Left lung (tissue), 10 donors: Measurements from ENCODE around the gene WIZ. TPM values are rescaled to one million over a fixed set of nuclear protein-coding genes. Genes with fewer than 3 reads are reported as not detected.

Experiments used
- ATAC-seq: fragments of 200-7000 bp; cut with Tn5 transposase; one replicate; pipeline ENCODE4 v1.9.1; 2020; ENCODE audit warnings: moderate library complexity
- DNase-seq, 4 donors: peaks; one replicate each; pipeline ENCODE4 v3.0.0-alpha.2; 2013 to 2020
- H3K27ac ChIP-seq, 2 donors: fragments of 200-600 bp; sonication (generic) in 1 of 2; one replicate each; pipeline versions ENCODE4 v1.5.0 to v1.8.0; 2020 to 2021
- H3K27me3 ChIP-seq, 2 donors: fragments of 200-600 bp; sonication (generic) in 1 of 2; one replicate each; pipeline versions ENCODE4 v1.5.0 to v1.8.0; 2020 to 2021
- H3K36me3 ChIP-seq, 2 donors: fragments of 200-600 bp; sonication (generic) in 1 of 2; one replicate each; pipeline versions ENCODE4 v1.5.0 to v1.8.0; 2020 to 2021
- H3K4me1 ChIP-seq, 2 donors: fragments of 200-600 bp; one replicate each; pipeline ENCODE4 v1.8.0; 2021
- H3K4me3 ChIP-seq, 2 donors: fragments of 200-600 bp; sonication (generic) in 1 of 2; one replicate each; pipeline versions ENCODE4 v1.5.0 to v1.8.0; 2020 to 2021; ENCODE audit warnings: mild to moderate bottlenecking in 1 of 2
- H3K9me3 ChIP-seq, 2 donors: fragments of 200-600 bp; sonication (generic) in 1 of 2; one replicate each; pipeline versions ENCODE4 v1.5.0 to v1.8.0; 2020 to 2021
- intact Hi-C, 2 donors: fragments of 100-400 bp; cut with DNase I; formaldehyde crosslinking; loops; one replicate each; pipeline versions ENCODE4 v1.11.2 to v1.14.2; 2022
- polyA plus RNA-seq, 6 donors: library from polyadenylated mRNA; unstranded; fragments of 120-200 nt; gene quantifications; one replicate each; pipeline ENCODE4 v1.2.1, GENCODE V29; 2013; ENCODE audit not compliant: insufficient read length in 6 of 6
- total RNA-seq, 2 donors: library from RNA; stranded (reverse); fragmentation: NEBNext Ultra II Directional; extraction: Animal tissue kit (Norgen Biotek cat#: 25700); gene quantifications; one replicate each; pipeline ENCODE4 v1.2.1, GENCODE V29; 2021
- TF ChIP-seq, protein P1 (sequence below), 2 donors: fragments of 200-600 bp; sonication (generic) in 1 of 2; IDR thresholded peaks; one replicate each; pipeline versions ENCODE4 v1.5.0 to v1.8.0; 2021; ENCODE audit warnings: antibody characterized with exemption in 2 of 2
- donor health status: DM: no; HTN: yes; CAD: no.
- donor health status: DM: no; HTN: no; CAD: no.

Gene WIZ
- total and polyA plus RNA-seq, 8 donors = 21.5 to 36.4 (median 29.7) TPM

DNA sequence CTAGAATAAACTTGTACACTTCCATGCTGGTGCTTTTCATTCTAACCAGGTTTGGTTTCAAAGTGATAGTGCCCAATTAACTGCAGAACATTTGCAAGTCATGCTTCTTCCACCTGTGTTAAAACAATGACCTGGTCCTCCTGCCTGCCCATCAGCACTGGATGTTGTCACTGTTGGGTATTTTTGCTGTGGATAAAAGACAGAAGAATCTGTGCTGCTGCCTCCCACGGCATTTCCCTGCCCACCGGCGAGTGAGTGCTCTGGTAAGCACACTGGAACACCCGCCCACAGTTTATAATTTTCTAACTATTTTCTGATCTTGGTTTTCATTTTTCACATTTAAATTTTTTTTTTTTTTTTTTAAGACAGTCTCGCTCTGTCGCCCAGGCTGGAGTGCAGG lies 67.9 kb downstream of the WIZ start:
- TF ChIP-seq, protein P1, sequence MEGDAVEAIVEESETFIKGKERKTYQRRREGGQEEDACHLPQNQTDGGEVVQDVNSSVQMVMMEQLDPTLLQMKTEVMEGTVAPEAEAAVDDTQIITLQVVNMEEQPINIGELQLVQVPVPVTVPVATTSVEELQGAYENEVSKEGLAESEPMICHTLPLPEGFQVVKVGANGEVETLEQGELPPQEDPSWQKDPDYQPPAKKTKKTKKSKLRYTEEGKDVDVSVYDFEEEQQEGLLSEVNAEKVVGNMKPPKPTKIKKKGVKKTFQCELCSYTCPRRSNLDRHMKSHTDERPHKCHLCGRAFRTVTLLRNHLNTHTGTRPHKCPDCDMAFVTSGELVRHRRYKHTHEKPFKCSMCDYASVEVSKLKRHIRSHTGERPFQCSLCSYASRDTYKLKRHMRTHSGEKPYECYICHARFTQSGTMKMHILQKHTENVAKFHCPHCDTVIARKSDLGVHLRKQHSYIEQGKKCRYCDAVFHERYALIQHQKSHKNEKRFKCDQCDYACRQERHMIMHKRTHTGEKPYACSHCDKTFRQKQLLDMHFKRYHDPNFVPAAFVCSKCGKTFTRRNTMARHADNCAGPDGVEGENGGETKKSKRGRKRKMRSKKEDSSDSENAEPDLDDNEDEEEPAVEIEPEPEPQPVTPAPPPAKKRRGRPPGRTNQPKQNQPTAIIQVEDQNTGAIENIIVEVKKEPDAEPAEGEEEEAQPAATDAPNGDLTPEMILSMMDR (IDR thresholded peaks at IDR 0.05) = no peak
- intact Hi-C loops = no loop called here
- H3K9me3 ChIP-seq = no peaks in the 10 kb centered on the region
- no peak for ATAC-seq
- no peak overlapping the region for H3K27ac ChIP-seq
- peaks cover 0 to 13% of the 10 kb centered on the region in 2 donors for H3K36me3 ChIP-seq
- no peaks in the 10 kb centered on the region for H3K27me3 ChIP-seq
- no peak for DNase-seq
- no peak overlapping the region for H3K4me3 ChIP-seq
- H3K4me1 ChIP-seq = peaks cover 3 to 22% of the 10 kb centered on the region in 2 donors

DNA sequence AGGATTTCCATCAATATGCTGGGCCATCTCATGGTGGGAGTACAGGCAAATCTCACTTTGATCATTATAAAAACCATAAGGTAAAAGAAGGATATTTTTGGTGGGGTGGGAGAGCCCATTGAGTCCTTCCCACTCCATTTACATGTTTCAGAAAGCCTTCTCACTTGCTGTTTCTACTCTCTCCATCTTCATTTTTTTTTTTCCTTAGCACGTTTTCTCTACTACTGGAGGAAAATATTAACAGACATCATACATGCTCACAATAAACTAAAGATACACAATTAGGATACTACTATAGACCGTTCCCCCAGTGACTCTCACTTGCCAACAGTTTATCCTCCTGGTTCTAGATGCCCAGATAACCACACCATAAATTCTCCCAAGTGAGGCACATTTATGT lies 68.3 kb downstream of the WIZ start:
- H3K4me3 ChIP-seq = no peak overlapping the region
- TF ChIP-seq, protein P1 (IDR thresholded peaks at IDR 0.05) = no peak
- H3K36me3 ChIP-seq = peaks cover 0 to 9% of the 10 kb centered on the region in 2 donors
- ATAC-seq (no peak), DNase-seq (no peak)
- no peak overlapping the region for H3K27ac ChIP-seq
- no peaks in the 10 kb centered on the region for H3K27me3 ChIP-seq
- H3K9me3 ChIP-seq = no peaks in the 10 kb centered on the region
- H3K4me1 ChIP-seq = peaks cover 3 to 27% of the 10 kb centered on the region in 2 donors
- intact Hi-C loops = no loop called here

DNA sequence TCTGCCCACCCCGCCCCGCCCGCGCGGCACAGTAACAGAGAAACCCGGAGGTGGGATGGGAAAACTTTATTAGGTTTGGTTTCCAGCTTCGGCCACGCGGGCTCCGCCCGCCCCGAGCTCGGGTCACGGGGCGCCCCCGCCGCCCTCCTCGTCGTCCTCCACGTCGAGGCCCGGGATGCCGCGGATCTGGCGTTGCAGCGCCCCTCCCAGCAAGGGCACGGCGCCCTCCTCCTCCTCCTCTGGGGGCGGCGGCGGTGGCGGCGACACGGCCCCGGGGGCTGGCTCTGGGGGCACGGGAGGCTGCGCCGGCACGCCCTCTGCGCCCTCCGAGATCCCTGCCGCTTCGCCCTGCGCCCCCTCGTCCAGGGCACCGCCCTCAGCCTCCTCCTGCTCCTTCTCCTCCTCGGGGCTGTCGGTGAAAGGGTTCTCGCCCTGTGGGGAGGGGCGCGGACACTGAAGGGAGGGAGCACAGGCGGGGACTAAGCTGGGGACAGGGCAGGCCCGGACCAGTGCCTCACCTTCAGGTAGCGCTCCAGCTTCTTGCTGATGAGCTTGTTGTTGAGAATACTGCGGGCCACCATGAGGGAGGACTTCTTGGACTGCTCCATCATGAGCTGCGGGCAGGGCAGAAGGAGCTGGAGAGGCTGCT lies 69.6 kb downstream of the WIZ start:
- intact Hi-C loops = no loop called here
- DNase-seq (peak in 2 of 4 donors; percentile 33 to 73), ATAC-seq (peak; percentile 40)
- Histone ChIP-seq H3K27ac (peak overlapping the region; percentile 96 to 97), H3K27me3 (no peaks in the 10 kb centered on the region), H3K4me1 (peaks cover 3 to 34% of the 10 kb centered on the region in 2 donors), H3K9me3 (no peaks in the 10 kb centered on the region), H3K36me3 (peaks cover 0 to 1% of the 10 kb centered on the region in 2 donors), H3K4me3 (peak overlapping the region; percentile 75 to 99)
- TF ChIP-seq, protein P1 (IDR thresholded peaks at IDR 0.05) = no peak

DNA sequence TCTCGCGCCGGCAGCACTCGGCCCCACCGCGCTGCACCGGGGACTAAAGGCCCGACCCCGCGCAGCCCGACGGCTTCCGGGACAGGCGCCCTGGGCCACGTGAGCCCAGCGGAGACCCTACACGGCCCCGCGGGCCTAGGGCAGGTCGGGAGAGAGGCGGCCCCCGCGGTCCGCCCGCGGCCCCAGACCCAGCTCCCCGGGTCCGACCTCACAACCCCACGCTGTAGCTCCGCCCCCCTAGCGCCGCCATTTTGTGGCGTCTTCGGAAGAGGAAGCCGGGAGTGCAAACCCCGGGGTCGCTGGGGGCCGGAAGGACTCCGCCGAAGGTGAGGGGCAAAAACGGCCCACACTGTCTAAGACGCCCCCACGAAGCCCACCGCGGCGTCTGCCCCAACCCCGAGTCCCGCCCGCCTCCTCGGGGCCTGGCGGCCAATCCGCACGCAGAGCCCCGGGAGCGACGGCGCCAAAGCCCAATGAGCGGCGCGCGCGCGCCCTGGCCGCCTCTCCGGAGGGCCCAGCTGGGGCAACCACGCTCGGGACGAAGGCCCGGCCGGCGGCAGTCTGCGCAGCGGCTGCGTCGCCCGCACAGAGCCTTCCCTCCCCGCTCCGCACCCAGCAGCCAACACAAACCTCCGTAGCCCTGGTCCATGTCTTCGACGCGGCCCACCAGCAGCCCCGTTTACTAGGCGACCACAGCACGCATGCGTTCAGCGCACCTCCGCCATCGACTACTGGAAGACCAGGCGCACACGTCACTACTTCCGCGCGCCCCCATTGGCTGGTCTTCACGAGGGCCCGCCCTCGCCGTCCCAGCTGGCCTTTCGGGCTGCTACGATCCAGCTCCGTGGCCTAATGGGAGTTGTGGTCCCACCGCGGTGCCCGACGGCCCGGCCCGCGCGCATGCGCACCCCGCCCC lies 70.4 kb downstream of the WIZ start, which contains the start of gene AKAP8:
AKAP8 (minus strand) TSS at position 705 of the 916 bp plus-strand sequence; CDS start at position 649, 56 bp downstream.
- DNase-seq (peak; percentile 98 to 99 (median 99)), ATAC-seq (peak; percentile 94)
- intact Hi-C loops = no loop called here
- Histone ChIP-seq H3K27me3 (no peaks in the 10 kb centered on the region), H3K36me3 (peaks cover 0 to 9% of the 10 kb centered on the region in 2 donors), H3K9me3 (no peaks in the 10 kb centered on the region), H3K4me1 (peaks cover 3 to 41% of the 10 kb centered on the region in 2 donors), H3K27ac (peak within 1 kb of the TSS; percentile 96 to 97), H3K4me3 (peak within 1 kb of the TSS; percentile 75 to 99)
- TF ChIP-seq, protein P1 (IDR thresholded peaks at IDR 0.05) = peak in 1 of 2 donors; percentile 11
